Activated T-cell treated with anti-CD3 and anti-CD28 coated beads for 24 hours (primary cell): ENCODE data around the gene OMP.

ENCODE experiments used
- DNase-seq: peaks from one replicate; pipeline ENCODE4 v3.0.0-alpha.2; 2020; ENCODE audit warnings: low read depth

OMP gene

GRCh38 chr11:77104727-77105126 is 2.1 kb downstream of the OMP start:
- no peak for DNase-seq

DNA sequence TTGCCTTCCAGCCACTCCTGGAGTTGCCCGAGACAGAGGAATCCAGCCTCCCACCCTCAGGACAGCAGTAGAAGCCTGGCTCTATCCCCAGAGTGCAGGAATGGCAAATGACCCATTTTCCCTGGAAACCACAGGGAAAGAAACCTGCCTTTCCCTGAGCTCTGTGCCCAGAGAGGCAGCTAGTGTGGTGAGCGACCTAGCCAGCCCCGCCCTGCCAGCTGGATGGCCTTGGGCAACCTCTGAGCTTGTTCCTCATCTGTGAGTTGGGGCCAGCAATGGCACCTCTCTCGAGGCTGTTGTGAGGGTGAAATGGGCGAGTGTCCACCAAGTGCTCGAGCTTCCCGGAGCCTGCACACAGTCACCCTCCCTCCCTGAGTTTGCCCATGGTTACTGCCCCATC is 3.7 kb downstream of the OMP start:
- DNase-seq: no peak

DNA sequence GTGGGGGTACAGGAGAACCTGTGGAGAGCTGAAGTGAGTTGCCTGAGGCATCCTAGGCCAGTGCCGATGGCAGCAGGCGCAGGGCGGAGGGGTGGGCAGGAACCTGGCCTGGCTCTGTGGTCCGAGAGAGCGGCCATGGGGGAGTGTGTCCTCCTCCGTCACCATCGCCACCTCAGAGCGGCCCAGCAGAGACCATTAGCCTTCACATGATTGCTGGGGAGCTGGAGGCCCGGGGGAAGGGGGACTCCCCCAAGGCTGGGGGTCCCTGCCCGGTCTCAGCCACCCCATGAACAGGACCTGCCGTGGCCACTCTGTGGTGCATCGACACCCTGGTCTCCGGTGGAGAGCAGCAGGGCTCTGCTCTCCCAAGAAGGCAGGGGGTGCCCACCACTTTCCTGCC is 4.1 kb downstream of the OMP start:
- DNase-seq: no peak

- DNase-seq: no peak
Observed at GRCh38 chr11:77107950-77108349, 5.3 kb downstream of the OMP start.

GRCh38 chr11:77108436-77108835 is 5.8 kb downstream of the OMP start:
- DNase-seq: no peak

GRCh38 chr11:77109236-77110019 is 6.8 kb downstream of the OMP start:
- no peak for DNase-seq

GRCh38 chr11:77110836-77111235 is 8.2 kb downstream of the OMP start:
- no peak for DNase-seq

DNA sequence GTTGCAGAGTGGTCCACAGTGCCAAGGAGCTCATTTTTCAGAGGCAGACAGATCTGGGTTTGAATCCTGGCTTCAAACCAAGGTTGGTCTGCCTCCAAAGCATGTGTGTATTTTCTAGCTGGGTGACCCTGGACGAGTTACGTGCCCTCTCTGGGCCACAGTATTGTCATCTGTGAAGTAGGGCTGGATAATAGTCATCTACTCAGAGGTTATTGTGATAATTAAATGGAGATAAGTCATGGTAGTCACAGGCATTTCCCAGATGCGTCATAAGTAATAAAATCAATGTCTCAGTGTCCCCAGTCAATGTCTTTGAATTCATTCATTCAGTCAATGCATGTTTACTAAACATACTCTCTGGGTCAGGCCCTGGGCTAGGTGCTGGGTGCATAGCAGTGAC is 8.6 kb downstream of the OMP start:
- DNase-seq: no peak

- DNase-seq: no peak
Observed at GRCh38 chr11:77111946-77112345, 9.3 kb downstream of the OMP start.

DNA sequence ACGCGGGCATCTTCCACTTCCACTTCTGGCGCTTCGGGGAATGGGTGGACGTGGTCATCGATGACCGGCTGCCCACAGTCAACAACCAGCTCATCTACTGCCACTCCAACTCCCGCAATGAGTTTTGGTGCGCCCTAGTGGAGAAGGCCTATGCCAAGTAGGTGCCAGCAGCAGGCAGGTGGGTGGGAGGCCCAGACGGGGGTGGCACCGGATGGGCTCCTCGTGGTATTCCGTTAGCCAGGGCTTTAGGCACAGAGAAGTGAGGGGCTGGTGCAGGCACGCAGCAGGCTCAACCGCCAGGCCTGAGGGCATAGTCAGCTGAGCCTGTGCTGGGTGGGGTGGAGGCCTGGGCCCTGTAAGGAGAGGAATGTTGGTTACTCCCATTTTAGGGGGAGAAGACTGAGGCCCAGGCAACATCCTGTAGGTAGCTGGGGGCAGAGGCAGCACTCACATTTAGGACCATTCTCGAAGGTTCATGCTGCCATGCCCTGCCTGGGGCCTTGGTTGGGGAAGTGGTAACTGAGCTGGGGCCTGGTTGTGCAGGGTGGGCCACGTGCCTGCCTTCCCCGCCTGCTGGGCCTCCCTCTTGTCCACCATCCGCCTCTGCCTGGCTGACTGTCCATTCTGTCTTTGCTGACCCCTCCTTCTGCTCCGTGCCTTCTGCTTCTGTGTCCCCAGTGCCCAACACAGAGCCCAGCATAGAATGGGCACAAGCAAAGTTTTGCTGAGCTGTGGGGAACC is 10.2 kb downstream of the OMP start:
- DNase-seq: no peak

GRCh38 chr11:77113382-77114088 is 10.9 kb downstream of the OMP start:
- no peak for DNase-seq

DNA sequence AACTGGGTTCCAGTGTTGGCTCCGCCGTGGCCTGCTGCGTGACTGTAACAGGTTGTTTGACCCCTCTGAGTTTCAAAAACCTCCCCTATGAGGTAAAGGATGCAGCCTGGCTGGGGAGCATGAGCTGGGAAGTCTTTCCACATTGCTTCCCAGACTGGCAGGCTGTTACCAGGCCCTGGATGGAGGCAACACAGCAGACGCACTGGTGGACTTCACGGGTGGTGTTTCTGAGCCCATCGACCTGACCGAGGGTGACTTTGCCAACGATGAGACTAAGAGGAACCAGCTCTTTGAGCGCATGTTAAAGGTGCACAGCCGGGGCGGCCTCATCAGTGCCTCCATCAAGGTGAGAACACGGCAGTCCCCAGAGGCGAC is 11.4 kb downstream of the OMP start:
- DNase-seq: no peak

- no peak for DNase-seq
Observed at GRCh38 chr11:77115181-77115611, 12.6 kb downstream of the OMP start.

DNA sequence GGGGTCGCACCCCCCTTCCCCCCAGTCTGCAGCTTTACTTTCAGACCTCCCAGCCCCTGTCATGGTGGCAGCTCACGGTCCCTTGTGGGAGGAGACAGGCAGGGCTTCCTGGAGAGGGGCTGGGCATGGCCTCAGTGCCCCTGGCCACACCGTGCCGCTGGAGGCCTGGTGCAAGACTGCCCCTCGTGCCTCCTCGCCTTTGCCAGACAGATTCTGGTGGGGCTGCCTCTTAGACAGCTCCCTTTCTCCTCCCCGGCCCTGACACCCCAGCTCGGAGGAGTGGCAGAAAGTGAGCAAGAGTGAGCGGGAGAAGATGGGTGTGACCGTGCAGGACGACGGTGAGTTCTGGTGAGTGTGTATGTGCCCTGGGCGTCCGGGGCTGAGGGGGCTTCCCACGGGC is 13.3 kb downstream of the OMP start:
- DNase-seq: no peak

- no peak for DNase-seq
Observed at GRCh38 chr11:77117492-77117891, 14.9 kb downstream of the OMP start.

DNA sequence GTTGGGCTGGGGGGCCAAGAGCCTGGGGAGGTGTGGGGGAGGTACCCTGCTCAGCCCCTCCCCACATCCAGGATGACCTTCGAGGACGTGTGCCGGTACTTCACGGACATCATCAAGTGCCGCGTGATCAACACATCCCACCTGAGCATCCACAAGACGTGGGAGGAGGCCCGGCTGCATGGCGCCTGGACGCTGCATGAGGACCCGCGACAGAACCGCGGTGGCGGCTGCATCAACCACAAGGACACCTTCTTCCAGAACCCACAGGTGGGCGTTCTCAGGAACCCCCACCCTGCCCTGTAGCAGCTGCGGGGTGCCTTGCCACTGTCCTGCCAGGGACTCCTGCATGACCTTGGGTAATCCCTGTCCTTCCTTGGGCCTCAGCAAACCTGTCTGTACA is 15.4 kb downstream of the OMP start:
- DNase-seq: no peak

- no peak for DNase-seq
Observed at GRCh38 chr11:77118971-77119370, 16.3 kb downstream of the OMP start.

DNA sequence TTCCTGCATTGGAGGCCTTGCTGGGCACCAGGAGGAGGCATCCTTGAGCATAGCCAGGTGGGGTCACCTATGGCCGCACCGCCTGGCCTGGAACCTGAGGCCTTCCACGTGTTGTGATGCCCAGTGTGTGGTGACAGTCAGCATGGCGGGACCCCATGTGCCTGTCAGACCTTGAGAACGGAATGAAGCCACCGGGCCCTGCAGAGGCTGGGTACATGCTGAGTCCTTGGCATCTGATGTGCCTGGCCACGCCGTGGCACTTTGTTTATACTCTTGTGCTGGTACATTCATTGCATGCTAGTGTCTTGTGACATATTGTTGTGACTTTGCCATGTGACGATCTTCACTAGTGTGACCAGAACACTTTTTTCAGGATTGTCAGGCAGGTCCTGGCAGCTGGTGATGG is 16.9 kb downstream of the OMP start:
- no peak for DNase-seq

DNA sequence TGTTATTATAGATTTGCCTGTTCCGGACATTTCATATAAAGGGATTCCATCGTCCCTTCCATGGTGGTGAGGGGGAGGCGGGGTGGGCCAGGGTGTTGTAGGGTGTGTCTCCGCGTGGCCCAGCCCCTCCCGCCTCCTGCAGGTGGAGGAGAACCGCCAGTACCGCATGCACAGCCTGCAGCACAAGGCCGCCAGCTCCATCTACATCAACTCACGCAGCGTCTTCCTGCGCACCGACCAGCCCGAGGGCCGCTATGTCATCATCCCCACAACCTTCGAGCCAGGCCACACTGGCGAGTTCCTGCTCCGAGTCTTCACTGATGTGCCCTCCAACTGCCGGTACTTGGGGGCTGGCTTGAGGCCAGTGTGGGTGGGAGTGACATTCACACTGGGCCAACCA is 17.9 kb downstream of the OMP start:
- DNase-seq: no peak

DNA sequence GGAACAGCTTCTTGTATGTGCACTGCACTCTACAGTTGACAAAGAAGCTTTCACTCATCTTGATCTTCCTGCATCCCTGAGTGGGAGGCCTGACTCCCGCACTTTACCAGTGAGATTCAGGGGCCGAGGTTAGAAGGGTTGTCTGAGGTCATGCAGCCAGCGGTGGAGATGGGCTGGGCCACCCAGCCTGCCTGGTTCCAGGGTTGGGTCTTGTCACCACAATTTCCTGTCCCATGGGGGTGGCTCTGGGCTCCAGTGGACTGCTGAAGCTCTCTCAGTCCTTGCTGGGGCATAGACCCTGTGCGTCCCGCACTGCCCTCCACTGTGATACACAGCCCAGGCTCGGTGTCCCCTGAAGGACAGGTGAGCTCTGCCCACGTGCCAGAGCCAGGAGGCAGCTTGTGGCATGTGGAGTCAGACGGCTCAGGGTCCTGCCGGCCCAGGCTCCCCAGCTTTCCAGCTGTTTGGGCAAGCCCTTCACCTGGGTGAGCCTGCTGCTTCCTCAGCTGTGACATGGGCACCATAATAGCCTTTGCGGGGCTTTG is 18.5 kb downstream of the OMP start:
- no peak for DNase-seq

GRCh38 chr11:77121876-77122575 is 19.4 kb downstream of the OMP start:
- DNase-seq: no peak

GRCh38 chr11:77122576-77123212 is 20.1 kb downstream of the OMP start:
- DNase-seq: no peak
